Measurements from ENCODE around the gene CELSR1. TPM values are rescaled to one million over a fixed set of nuclear protein-coding genes. Genes with fewer than 3 reads are reported as not detected.

The CELSR1 gene
- total RNA-seq, 1 donor from 2014 or later: 0.39 TPM

DNA sequence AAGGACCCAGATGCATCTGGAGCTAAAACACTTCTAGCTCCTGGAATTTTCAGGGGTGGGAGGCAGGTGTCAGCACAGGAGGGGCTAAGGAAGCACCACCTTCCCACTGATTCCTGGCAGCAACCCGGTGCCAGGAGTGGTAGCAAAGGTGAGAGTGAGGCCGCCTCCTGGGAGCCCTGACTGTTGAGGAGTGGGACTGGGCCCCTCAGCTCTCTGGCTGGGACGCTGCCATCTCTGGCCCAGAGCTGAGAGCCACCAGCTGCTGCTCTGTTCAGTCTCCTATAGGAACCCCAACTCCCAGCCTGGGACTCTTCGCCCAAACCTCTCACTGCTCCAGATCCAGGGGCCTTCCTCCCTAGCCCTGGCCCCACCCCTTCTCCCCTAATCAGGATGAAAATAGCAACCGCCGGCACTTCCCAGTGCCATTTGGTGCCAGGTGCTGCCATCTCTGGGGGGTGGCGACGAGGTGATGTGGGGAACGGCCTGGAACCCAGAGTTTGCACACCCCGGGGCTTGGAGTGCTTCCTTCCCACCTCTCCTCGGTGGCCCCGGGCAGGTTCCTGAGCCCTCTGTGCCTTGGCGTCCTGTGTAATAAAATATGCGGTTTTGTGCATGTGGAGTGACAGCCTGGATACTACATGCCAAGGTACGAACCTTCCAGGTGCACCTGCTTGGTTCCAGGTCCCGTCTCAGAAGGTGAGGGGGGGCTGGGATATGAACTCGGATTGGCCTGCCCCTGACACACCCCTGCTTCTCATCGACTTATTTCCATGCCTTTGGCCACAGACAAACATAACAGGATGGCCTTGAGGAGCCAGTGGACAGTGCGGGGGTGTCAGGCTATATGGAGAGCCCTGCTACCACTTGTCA lies 35.7 kb upstream of the CELSR1 start:
- H3K27me3 Mint-ChIP-seq (ENCODE audit: insufficient read depth): no peaks in the 10 kb centered on the region
- H3K9me3 Mint-ChIP-seq: peaks cover 14% of the 10 kb centered on the region
- intact Hi-C loops (cut with micrococcal nuclease): no loop called here
- H3K4me3 Mint-ChIP-seq: no peak overlapping the region
- H3K27ac Mint-ChIP-seq: no peak overlapping the region
- peaks cover 13% of the 10 kb centered on the region for H3K4me1 Mint-ChIP-seq (ENCODE audit: low read depth)
- DNase-seq (ENCODE audit: low spot score): no peak
- no peaks in the 10 kb centered on the region for H3K36me3 Mint-ChIP-seq (ENCODE audit: low read depth)

DNA sequence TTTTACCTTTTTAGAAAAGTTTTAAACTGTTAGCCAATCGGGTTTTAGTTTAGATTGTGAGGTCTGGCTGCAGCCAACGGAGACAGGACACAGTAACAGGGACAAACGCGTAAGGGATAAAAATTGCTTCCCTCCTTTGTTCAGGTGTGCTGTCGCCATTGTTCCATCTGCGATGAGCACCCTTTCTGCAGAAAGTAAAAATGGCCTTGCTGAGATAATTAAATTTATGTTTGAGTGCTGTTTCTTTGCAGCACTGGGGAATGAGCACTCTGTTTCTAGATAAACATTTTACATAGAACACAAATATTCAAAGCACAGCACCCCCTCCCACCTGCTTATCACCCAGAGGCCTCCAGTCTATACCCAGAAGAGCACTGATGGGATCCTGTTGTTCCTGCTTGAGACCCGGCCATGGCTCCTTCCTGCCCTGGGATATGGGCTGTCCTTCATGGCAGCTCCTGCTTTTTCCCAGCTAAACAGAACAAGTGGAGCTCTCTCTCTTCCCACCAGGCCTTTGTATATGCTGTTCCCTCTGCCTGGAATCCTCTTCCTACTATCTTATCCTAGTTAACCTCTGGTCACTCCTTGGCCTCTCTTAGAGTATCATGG lies 34.3 kb upstream of the CELSR1 start:
- Mint-ChIP-seq H3K4me3 (no peak overlapping the region), H3K27ac (no peak overlapping the region), H3K4me1 (ENCODE audit: low read depth) (peaks cover 13% of the 10 kb centered on the region), H3K36me3 (ENCODE audit: low read depth) (no peaks in the 10 kb centered on the region), H3K9me3 (peaks cover 23% of the 10 kb centered on the region), H3K27me3 (ENCODE audit: insufficient read depth) (no peaks in the 10 kb centered on the region)
- intact Hi-C loops (cut with micrococcal nuclease): no loop called here
- DNase-seq (ENCODE audit: low spot score): no peak

DNA sequence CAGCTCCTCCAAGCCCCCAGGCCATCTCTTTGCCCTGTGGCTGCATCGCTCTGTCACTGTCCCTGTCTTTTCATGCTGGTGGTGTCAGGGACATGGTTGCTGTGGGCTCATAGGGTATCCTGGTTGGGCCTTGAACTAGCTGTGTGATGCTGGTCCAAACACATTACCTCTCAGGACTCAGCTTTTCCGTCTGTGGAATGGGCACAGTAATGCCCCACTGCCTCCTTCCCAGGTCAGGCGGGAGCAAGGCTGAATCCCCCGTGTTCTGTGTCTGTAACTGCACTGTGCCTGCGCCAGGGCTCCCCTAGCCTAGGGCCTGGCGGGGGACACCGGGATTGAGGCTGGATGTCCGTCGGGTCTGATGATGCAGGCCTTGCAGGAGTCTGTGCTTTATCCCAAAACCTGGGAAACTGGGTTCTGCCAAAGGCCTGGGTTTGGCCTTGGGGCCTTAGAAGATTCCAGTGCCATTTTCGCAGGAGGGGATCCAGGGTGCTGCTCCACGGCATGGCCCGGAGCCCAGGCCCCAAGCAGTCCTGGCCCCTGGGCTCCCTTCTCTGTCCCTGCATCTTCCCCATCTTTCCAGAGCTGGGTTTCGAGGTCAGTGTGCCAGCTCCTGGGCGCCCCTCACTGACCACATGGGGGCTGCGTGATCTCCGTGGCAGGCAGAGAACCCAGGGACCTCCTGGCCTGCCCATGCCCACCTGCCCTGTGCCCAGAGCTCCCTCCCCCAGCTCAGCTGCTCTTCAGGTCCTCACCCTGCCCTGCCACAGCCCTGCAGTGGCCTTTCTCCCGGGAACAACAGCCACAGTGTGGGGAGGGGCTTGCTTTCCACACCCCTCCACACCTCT lies 32.7 kb upstream of the CELSR1 start:
- no peak for DNase-seq (ENCODE audit: low spot score)
- no peaks in the 10 kb centered on the region for H3K27me3 Mint-ChIP-seq (ENCODE audit: insufficient read depth)
- no peaks in the 10 kb centered on the region for H3K36me3 Mint-ChIP-seq (ENCODE audit: low read depth)
- intact Hi-C loops (cut with micrococcal nuclease): no loop called here
- H3K27ac Mint-ChIP-seq: no peak overlapping the region
- no peak overlapping the region for H3K4me3 Mint-ChIP-seq
- peaks cover 23% of the 10 kb centered on the region for H3K9me3 Mint-ChIP-seq
- peaks cover 8% of the 10 kb centered on the region for H3K4me1 Mint-ChIP-seq (ENCODE audit: low read depth)

DNA sequence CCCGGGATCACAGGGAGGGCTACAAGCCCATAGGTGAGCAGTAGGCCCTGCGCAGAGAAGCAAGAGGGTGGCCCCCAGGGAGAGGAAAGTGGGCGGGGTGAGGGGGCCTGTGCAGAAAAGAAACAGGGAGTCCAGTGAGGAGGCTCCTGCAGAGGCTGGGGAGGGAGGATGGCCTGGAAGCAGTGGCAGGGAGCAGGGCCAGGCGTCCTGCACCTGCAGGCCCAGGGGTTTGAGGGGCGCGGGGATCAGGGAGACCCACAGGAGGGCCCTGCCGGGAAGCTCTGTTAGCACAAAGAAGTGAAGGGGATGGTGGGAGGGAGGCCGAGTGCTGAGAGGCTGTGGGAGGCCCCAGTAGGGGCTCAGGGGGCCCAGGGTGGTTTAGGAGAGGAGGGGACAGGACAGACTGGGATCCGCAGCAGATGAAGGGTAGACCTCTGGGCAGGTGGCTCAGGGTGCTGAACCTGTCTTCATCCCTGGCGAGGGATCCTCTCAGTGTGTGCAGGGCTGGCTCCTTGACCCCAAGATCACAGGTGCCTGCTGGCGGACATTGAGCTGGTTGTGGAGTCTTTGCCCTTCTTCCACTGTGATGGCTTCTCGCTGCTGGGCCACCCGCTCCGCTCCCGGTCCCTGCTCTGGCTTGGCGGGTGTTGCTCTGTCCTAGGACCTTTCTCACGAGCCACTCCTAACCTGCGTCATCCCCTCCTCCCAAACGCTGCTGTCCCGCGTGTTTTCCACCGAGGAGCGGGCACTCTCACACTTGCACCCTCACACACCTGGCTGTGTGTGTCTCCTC lies 31.8 kb upstream of the CELSR1 start:
- Mint-ChIP-seq H3K9me3 (peaks cover 23% of the 10 kb centered on the region), H3K4me1 (ENCODE audit: low read depth) (peaks cover 8% of the 10 kb centered on the region), H3K27me3 (ENCODE audit: insufficient read depth) (no peaks in the 10 kb centered on the region), H3K36me3 (ENCODE audit: low read depth) (no peaks in the 10 kb centered on the region), H3K27ac (no peak overlapping the region), H3K4me3 (no peak overlapping the region)
- no peak for DNase-seq (ENCODE audit: low spot score)
- intact Hi-C loops (cut with micrococcal nuclease): no loop called here

DNA sequence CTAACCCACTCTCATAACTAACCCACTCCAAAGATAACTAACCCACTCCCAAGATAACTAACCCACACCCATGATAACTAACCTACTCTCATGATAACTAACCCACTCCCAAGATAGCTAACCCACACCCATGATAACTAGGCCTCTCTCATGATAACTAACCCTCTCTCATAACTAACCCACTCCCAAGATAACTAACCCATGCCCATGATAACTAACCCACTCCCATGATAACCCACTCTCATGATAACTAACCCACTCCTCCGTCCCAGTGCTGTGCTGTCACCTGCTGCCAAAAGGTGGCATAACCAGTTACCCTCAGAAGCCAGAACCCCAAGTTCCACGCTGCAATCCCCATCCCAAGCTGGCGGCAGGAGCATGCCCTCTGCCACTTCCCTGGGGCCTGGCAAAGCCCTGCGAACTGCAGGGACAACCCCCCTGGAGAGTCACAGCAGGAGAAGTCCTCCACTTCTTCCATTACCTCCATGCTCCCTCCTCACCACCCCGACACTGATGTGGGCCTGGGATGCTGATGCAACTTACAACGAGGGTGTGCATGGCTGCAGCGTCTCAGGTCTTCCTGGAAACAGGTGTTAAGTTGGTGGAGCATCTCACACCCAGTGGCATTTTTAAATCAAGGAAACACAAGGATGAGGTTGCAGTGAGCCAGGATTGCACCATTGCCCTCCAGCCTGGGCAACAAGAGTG lies 30.8 kb upstream of the CELSR1 start:
- no peak overlapping the region for H3K27ac Mint-ChIP-seq

DNA sequence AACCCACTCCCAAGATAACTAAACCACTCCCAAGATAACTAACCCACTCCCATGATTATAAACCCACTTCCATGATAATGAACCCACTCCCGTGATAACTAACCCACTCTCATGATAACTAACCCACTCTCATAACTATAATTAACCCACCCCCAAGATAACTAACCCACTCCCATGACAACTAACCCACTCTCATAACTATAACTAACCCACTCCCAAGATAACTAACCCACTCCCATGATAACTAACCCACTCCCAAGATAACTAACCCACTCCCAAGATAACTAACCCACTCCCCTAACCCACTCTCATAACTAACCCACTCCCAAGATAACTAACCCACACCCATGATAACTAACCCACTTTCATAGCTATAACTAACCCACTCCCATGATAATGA lies 30.1 kb upstream of the CELSR1 start:
- H3K4me1 Mint-ChIP-seq (ENCODE audit: low read depth): peaks cover 8% of the 10 kb centered on the region
- peak overlapping the region; percentile 18 for H3K27ac Mint-ChIP-seq
- H3K27me3 Mint-ChIP-seq (ENCODE audit: insufficient read depth): no peaks in the 10 kb centered on the region
- no peak for DNase-seq (ENCODE audit: low spot score)
- intact Hi-C loops (cut with micrococcal nuclease): no loop called here
- H3K9me3 Mint-ChIP-seq: peaks cover 23% of the 10 kb centered on the region
- no peak overlapping the region for H3K4me3 Mint-ChIP-seq
- H3K36me3 Mint-ChIP-seq (ENCODE audit: low read depth): no peaks in the 10 kb centered on the region

More for the DNA sequence above, 30.8 kb upstream of the CELSR1 start:
- no peaks in the 10 kb centered on the region for H3K36me3 Mint-ChIP-seq (ENCODE audit: low read depth)
- H3K4me1 Mint-ChIP-seq (ENCODE audit: low read depth): peaks cover 8% of the 10 kb centered on the region
- DNase-seq (ENCODE audit: low spot score): no peak
- intact Hi-C loops (cut with micrococcal nuclease): no loop called here
- H3K27me3 Mint-ChIP-seq (ENCODE audit: insufficient read depth): no peaks in the 10 kb centered on the region
- H3K9me3 Mint-ChIP-seq: peaks cover 23% of the 10 kb centered on the region
- no peak overlapping the region for H3K4me3 Mint-ChIP-seq

DNA sequence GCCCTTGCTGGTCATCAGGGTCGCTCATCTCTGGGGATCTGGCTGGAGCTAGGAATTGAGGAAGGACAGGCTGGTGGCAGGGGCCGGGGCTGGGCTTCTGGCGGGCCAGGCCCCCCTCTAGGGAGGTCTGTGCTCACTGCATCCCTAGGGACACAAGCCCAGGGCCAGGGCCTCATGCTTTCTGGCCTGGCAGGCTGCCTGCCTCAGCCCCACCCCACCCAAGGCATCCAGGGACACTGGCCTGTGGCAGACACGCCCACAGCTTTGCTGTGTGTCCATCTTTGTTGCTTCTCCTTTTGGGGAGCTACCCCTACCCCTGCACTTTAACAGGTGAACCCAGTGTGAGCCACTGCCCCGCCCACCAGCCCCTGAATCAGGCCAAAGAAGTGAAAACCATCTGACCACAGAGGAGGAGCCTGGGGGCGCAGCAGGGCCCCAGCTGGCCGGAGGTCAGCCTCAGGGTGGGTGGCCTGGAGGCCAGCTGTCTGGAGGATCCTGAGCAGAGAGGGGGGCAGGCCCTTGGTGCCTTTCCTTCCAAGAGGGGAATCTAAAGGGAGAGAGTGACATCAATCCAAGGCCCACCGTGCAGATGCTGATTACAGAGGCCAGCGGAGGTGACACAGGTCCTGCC lies 26.8 kb upstream of the CELSR1 start:
- H3K27me3 Mint-ChIP-seq (ENCODE audit: insufficient read depth): no peaks in the 10 kb centered on the region
- H3K9me3 Mint-ChIP-seq: peaks cover 10% of the 10 kb centered on the region
- no peaks in the 10 kb centered on the region for H3K36me3 Mint-ChIP-seq (ENCODE audit: low read depth)
- H3K4me3 Mint-ChIP-seq: no peak overlapping the region
- peaks cover 8% of the 10 kb centered on the region for H3K4me1 Mint-ChIP-seq (ENCODE audit: low read depth)
- no peak for DNase-seq (ENCODE audit: low spot score)
- intact Hi-C loops (cut with micrococcal nuclease): loop anchor here (5.0 kb wide), 1 partner anchor 238 kb away; no protein-coding TSS in a partner anchor
- H3K27ac Mint-ChIP-seq: no peak overlapping the region

DNA sequence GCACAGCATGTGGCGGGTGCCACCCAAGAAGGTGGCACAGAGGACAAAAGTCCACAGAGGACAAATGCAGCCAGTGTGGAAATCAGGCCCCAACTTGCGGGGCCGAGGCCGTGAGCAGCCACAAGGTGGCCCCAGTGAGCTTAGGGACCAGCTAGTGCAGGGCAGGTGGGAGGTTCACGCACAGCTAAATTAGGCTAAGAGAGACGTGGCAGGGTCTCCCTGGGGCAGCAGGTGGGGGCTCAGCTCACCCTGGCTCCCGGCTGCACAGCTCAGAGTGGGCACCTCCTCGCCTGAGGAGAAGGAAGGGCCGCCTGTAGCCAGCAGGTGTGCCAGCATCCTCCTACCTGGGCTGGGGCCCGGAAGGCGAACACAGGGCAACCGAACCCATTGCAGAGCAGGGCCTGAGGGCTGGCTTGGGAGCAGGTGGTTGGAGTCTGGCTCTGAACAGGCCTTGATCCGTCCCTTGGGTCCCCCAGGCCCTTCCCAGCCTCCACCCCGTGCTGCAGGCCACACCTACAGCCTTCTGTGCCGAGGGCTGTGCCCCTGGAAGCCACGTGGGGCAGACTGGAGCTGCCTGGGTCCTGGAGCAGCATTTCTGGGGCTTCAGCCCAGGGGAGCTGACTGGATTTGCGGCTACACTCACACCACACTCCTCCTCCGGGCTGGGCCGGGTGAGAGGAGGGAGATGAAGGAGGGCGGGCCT lies 26.1 kb upstream of the CELSR1 start:
- intact Hi-C loops (cut with micrococcal nuclease): loop anchor here (1.0 to 5.0 kb wide), 4 partner anchors 49 to 239 kb away; partner anchors contain the start of gene CERK
- peaks cover 10% of the 10 kb centered on the region for H3K9me3 Mint-ChIP-seq
- peak; percentile 68 for DNase-seq (ENCODE audit: low spot score)
- H3K27me3 Mint-ChIP-seq (ENCODE audit: insufficient read depth): no peaks in the 10 kb centered on the region
- no peak overlapping the region for H3K4me3 Mint-ChIP-seq
- H3K27ac Mint-ChIP-seq: no peak overlapping the region
- peaks cover 8% of the 10 kb centered on the region for H3K4me1 Mint-ChIP-seq (ENCODE audit: low read depth)
- no peaks in the 10 kb centered on the region for H3K36me3 Mint-ChIP-seq (ENCODE audit: low read depth)

DNA sequence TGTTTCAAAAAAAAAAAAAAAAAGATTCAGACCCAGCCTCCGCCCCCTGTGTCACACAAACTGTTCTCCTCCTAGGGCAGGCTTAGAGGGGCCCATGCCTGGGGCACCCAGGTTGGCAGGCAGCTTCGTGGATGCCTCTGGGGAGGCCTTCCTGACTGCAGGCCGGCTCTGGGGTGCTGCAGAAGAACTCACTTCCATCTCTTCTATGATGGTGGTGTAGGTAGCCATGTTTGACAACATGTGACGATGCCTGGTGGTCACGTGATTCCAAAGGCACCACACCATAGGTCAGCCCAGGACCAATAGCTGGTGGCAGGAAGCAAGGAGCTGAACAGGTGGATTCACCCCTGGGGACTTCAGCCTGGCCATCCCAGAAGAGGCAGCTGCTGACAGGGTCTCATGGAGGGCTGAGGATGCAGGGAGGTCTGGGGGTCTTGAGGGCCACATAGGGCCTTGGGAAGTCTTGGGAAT lies 24.1 kb upstream of the CELSR1 start:
- no peaks in the 10 kb centered on the region for H3K4me1 Mint-ChIP-seq (ENCODE audit: low read depth)
- intact Hi-C loops (cut with micrococcal nuclease): loop anchor here (5.0 kb wide), 1 partner anchor 241 kb away; no protein-coding TSS in a partner anchor
- no peak for DNase-seq (ENCODE audit: low spot score)
- H3K36me3 Mint-ChIP-seq (ENCODE audit: low read depth): no peaks in the 10 kb centered on the region
- H3K4me3 Mint-ChIP-seq: no peak overlapping the region
- peaks cover 3% of the 10 kb centered on the region for H3K27me3 Mint-ChIP-seq (ENCODE audit: insufficient read depth)
- H3K27ac Mint-ChIP-seq: no peak overlapping the region
- no peaks in the 10 kb centered on the region for H3K9me3 Mint-ChIP-seq

DNA sequence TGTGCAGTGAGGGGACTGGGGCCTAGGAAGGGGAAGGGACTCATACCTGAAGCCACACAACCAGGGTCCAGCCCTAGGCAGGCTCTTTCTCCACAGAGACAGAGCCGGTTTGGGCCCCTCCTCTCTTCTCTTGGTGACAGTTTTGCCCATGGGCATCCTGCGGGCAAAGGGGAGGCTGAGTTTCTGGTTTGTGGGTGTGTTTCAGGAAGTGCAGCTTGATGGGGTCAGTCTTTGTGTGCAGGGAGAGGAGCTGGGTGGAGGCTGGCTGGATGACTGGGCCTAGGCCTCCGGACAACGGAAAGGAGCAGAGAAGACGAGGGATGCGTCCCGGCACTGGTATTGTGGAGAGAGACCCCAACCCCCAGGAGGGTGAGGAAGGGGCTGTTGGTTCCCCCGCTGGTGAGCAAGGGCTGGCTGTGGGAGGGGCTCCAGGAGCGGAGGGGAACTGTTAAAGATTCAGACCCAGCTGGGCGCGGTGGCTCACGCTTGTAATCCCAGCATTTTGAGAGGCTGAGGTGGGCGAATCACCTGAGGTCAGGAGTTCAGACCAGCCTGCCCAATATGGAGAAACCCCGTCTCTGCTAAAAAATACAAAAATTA lies 23.4 kb upstream of the CELSR1 start:
- intact Hi-C loops (cut with micrococcal nuclease): loop anchor here (5.0 kb wide), 1 partner anchor 242 kb away; no protein-coding TSS in a partner anchor
- Mint-ChIP-seq H3K27ac (no peak overlapping the region), H3K9me3 (no peaks in the 10 kb centered on the region), H3K4me1 (ENCODE audit: low read depth) (no peaks in the 10 kb centered on the region), H3K27me3 (ENCODE audit: insufficient read depth) (peaks cover 3% of the 10 kb centered on the region), H3K36me3 (ENCODE audit: low read depth) (no peaks in the 10 kb centered on the region), H3K4me3 (no peak overlapping the region)
- no peak for DNase-seq (ENCODE audit: low spot score)

All from activated T-helper 1 cell treated with anti-CD3 and anti-CD28 coated beads, Interleukin-12 subunit alpha, Interleukin-12 subunit beta, Interleukin-2, Interleukin-4 antibody, amounts not matched to agents 30 ng/mL and 10 ng/mL and 1 ng/mL, durations not matched to agents 14 hours and 24 hours and 36 hours (primary cell).